Measurements from ENCODE around the gene PRKCE. TPM values are rescaled to one million over a fixed set of nuclear protein-coding genes. Genes with fewer than 3 reads are reported as not detected.

PRKCE gene
- total and polyA plus RNA-seq, 2 of the 8 experiments (the other 6 are each of a cell fraction or from before 2014, with no cell fraction given), result 0.54 to 2.1 TPM

DNA sequence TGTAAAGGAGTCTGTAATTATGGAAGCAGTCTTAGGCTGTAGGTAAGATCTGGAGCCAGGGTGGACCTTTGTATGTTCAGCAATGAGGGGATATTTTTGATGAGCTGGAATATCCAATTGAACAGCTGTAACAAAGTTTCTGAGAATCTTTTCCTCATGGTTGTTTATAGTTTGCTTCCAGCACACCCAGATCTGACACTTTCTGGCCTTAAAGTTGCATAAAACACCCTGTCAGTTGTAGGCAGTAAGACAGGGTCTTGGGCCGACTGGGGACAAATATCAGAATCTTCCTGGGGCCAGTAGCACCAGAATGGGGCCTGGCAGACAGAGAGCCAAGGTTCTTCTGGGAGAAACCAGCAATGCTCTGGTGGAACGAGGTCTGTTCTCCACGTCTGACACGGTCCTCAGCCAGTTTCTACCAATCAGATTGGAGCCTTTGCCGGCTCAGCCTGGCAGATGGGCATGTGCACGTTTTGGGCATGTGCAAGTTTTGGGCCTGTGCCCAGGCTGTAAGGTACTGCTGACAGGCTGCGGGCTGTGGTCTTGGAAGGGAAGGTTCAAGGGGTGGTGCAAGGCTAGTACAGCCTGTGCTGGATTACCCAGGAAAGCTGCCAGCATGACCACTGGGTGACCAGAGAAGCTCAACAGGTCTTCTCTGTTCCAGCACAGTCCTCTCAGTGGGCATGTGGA, 89.8 kb downstream of the PRKCE start:
- H2BK20ac ChIP-seq (ENCODE audit: low read length), result no peak overlapping the region
- H2BK12ac ChIP-seq (ENCODE audit: low read depth, low read length), result 0 out of 2 replicates have a peak overlapping the region, but pooled peaks have one; percentile 27
- no peaks in the 10 kb centered on the region for H3K36me3 ChIP-seq (ENCODE audit: control insufficient read depth in 2 of 4, insufficient read depth in 4 of 4, low read length in 3 of 4)
- H3K9ac ChIP-seq (replicated peaks in 1 of 4; ENCODE audit: extremely low read depth in 1 of 4, low read depth in 3 of 4, low read length in 3 of 4), result no peak overlapping the region
- H3K14ac ChIP-seq (ENCODE audit: insufficient read length), result no peak overlapping the region
- no peaks in the 10 kb centered on the region for H3K23me2 ChIP-seq (ENCODE audit: low read depth, low read length)
- H2BK15ac ChIP-seq (ENCODE audit: low read length), result no peak overlapping the region
- H3K4me2 ChIP-seq (ENCODE audit: insufficient read depth in 1 of 2, low read depth in 2 of 2, low read length in 2 of 2), result no peak overlapping the region
- H4K5ac ChIP-seq (ENCODE audit: insufficient read length, low read depth, low read length), result no peak overlapping the region
- WGBS, 2 experiments (ENCODE audit: extremely low coverage in 1 of 2, insufficient coverage in 1 of 2, insufficient read length in 1 of 2, insufficient replicate concordance in 2 of 2, low coverage in 1 of 2, low lambda C conversion rate in 2 of 2, missing lambda C conversion rate in 1 of 2), result 74% methylated on average over 7 of the region's 7 CpGs; no CpG with 5 or more reads in 1 of the 2 experiments
- POLR2A ChIA-PET (ENCODE audit: partially characterized antibody), result no interaction called here
- H2AFZ ChIP-seq (ENCODE audit: low read length), result no peak overlapping the region
- no peak overlapping the region for H3K4me3 ChIP-seq (ENCODE audit: extremely low read depth in 1 of 4, insufficient read depth in 2 of 4, low read depth in 3 of 4, low read length in 4 of 4)
- H2BK5ac ChIP-seq (ENCODE audit: low read depth, low read length), result no peak overlapping the region
- CTCF ChIA-PET (ENCODE audit: partially characterized antibody), result interaction anchor here (1.9 to 5.5 kb wide), 2 partner anchors 12 to 38 kb away, joined by 6 to 28 read pairs; no protein-coding TSS in a partner anchor
- no peaks in the 10 kb centered on the region; a peak in 1 of 7 replicates for H3K4me1 ChIP-seq (replicated peaks in 1 of 4; ENCODE audit: control insufficient read depth in 3 of 4, insufficient read depth in 4 of 4, low read length in 3 of 4)
- no peak for FAIRE-seq
- no peak overlapping the region for H3K27ac ChIP-seq (ENCODE audit: low read depth, low read length)
- no peaks in the 10 kb centered on the region; a peak in 1 of 7 replicates for H3K27me3 ChIP-seq (replicated peaks in 1 of 4; ENCODE audit: control insufficient read depth in 3 of 4, extremely low read depth in 1 of 4, insufficient read depth in 3 of 4, low read length in 3 of 4)
- no peak for DNase-seq (ENCODE audit: low read depth in 1 of 2, low spot score in 2 of 2)
- H4K8ac ChIP-seq (ENCODE audit: extremely low read depth, insufficient read depth, low read length), result no peak overlapping the region
- no peaks in the 10 kb centered on the region for H3K79me1 ChIP-seq (ENCODE audit: low read depth, low read length)
- H4K20me1 ChIP-seq (replicated peaks in 1 of 2; ENCODE audit: control insufficient read depth in 1 of 2, insufficient read depth in 2 of 2, low read length in 2 of 2), result no peaks in the 10 kb centered on the region
- no peak overlapping the region for H3K4ac ChIP-seq (replicated peaks; ENCODE audit: insufficient read length, low read depth, low read length)
- H2BK120ac ChIP-seq (replicated peaks; ENCODE audit: low read depth, low read length), result no peak overlapping the region
- H3K9me3 ChIP-seq (ENCODE audit: insufficient read depth in 2 of 2, low read depth in 1 of 2, low read length in 1 of 2), result no peaks in the 10 kb centered on the region
- H3K23ac ChIP-seq (ENCODE audit: insufficient read length), result no peak overlapping the region
- H3K56ac ChIP-seq (replicated peaks; ENCODE audit: insufficient read length, low read depth, low read length), result no peak overlapping the region
- no peak overlapping the region for H3K18ac ChIP-seq (ENCODE audit: extremely low read depth, low read length)
- no peak overlapping the region for H2AK5ac ChIP-seq (ENCODE audit: low read depth, low read length)
- H3K79me2 ChIP-seq (ENCODE audit: control insufficient read depth in 1 of 2, insufficient read depth in 2 of 2, low read length in 2 of 2), result no peaks in the 10 kb centered on the region
- H4K91ac ChIP-seq (replicated peaks; ENCODE audit: insufficient read length, low read length), result peak overlapping the region; percentile 5
